Liver (tissue), 3 donors: ENCODE measurements around the gene NEB.

Source experiments
- TAF1 ChIP-seq: conservative IDR thresholded peaks from 2 replicates; pipeline ENCODE4 v1.6.1; 2016; ENCODE audit warnings: antibody characterized with exemption, mild to moderate bottlenecking
- TF ChIP-seq, protein P1 (sequence below): fragments of 150-350 bp; IDR thresholded peaks from 2 replicates; pipeline ENCODE4 v1.5.1; 2017; ENCODE audit warnings: improper control_type of control experiment, low read depth, low read length; ENCODE audit not compliant: missing input control
- donor health status: healthy.
- donor health status: healthy.

DNA sequence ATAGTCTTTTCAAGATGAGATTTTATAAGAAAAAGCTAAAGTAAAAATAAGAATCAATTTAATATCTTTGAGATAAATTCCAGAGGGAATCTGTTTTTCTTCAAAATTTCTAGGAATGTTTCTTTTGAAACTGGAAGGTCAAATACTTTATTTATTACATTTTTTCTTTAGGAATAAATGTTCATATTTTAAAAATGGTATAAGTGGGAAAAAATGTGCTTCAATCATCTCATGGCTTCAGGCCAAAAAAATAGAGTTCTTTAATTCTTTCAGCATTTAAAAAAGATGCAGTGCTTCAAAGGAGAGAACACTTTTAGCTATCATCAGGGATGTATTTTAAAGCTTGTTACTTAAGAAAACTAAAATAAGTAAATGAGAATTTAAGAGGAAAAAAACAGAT, 110.6 kb downstream of the NEB start:
- TF ChIP-seq, protein P1, sequence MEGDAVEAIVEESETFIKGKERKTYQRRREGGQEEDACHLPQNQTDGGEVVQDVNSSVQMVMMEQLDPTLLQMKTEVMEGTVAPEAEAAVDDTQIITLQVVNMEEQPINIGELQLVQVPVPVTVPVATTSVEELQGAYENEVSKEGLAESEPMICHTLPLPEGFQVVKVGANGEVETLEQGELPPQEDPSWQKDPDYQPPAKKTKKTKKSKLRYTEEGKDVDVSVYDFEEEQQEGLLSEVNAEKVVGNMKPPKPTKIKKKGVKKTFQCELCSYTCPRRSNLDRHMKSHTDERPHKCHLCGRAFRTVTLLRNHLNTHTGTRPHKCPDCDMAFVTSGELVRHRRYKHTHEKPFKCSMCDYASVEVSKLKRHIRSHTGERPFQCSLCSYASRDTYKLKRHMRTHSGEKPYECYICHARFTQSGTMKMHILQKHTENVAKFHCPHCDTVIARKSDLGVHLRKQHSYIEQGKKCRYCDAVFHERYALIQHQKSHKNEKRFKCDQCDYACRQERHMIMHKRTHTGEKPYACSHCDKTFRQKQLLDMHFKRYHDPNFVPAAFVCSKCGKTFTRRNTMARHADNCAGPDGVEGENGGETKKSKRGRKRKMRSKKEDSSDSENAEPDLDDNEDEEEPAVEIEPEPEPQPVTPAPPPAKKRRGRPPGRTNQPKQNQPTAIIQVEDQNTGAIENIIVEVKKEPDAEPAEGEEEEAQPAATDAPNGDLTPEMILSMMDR: no peak
- no peak for TF ChIP-seq TAF1
